HG02870 (cell line): ENCODE results near the gene UTS2R.
"Not testable (repeated sequence)": the region's sequence is repeated elsewhere in the genome, so short reads cannot be mapped to it uniquely, and the experiment has no call there.

Experiments
- ATAC-seq: cut with Tn5 transposase; IDR thresholded peaks from one replicate; pipeline ENCODE4 v1.9.1; 2021; ENCODE audit warnings: mild to moderate bottlenecking, moderate library complexity; ENCODE audit not compliant: unreplicated experiment

UTS2R gene

DNA sequence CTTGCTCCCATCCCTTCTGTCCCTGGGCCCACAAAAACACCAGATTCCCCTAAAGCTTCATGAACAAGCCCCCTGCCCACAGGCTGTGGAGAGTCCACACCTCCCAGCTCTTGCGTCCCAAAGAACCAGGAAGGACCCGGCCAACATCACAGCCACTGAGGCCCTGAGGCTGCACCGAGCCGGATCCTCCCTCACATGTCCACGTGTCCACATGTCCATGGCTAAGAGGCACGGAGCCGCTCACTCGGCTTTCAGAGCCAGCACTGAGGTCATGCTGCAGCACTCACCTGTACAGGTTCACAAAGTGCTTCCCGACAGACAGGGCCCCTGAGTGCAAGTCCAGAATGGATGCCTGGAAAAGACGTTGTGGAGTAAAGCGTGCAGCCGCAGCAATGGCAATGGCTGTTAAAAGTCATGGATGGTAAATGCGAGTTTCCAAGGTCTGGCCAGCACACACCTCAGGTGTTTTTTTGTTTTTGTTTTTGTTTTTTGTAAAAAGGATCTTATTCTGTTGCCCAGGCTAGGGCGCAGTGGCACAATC, 34.6 kb downstream of the UTS2R start:
- no peak for ATAC-seq

GRCh38 chr17:82407255-82407654, 35.7 kb downstream of the UTS2R start:
- no peak for ATAC-seq

GRCh38 chr17:82408288-82408937, 36.8 kb downstream of the UTS2R start:
- ATAC-seq, result no peak

GRCh38 chr17:82408938-82409318, 37.4 kb downstream of the UTS2R start:
- no peak for ATAC-seq

DNA sequence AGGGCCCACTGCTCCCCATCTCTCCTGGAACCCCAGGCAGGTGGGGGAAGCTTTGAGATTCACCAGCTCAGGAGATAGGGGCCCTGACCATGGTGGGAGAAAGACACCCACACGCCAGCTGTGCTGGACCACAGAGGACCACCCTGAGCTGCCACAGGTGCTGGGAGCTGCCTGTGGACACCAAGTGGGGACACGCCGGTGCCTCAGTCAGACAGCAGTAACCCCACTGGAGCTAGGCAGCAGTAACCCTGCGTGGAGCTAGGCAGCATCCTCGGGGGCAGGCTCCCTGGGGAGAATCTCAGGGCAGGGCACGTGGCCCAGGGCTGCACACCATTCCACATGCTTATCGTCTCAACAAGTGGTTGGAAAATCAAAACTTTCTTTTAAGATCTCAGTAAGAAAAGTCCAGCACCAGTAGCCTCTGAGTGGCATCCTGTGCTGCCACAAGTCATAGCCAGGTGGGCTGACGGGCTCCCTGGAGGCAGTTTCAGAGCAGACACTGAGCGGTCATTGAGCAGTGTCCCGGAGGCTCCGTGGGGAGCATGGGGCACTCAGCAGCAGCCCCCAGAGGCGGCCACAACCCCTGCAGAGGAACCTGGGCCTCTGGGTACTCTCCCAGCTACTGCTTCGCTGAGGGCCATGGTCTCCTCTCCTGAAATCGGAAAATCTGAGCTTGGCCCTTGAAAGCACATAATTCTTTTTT, 38.6 kb downstream of the UTS2R start:
- no peak for ATAC-seq

DNA sequence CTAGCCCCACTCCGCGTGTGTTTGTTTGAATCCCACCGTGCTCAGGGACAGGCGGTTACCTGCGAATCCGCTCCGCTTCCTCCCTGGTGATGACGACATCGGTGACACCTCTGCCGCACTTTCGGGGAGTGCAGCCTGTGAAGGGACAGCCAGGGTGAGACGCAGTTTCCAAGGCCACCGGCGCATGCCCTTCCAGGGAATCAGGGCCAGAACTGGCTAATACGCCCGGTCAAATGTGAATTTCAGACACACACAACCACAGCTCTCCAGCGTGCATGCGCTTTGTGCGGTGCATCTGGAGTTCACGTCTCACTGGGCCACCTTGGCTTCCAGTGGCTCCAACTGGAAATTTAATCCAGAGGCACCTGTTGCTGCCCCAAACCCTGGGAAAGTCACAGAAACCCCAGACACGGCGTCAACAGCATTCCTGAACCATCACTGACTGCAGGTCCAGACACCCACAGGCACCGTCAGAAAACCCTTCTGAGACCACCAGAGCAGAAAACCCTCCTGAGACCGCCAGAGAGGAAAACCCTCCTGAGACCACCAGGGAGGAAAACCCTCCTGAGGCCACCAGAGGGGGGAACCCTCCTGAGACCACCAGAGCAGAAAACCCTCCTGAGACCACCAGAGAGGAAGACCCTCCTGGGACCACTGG, 40.0 kb downstream of the UTS2R start:
- ATAC-seq, result no peak

DNA sequence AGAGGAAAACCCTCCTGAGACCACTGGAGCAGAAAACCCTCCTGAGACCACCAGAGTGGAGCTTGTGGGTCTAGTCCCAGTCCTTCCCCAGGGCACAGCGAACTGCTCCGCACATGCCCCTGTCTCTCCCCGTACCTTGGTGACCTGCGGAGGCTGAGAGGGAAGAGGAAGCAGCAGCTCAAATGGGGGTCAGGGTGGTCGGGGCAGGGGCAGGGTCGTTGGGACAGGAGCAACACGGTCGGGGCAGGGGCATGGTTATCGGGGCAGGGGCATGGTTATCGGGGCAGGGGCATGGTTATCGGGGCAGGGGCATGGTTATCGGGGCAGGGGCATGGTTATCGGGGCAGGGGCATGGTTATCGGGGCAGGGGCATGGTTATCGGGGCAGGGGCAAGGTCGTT, 40.5 kb downstream of the UTS2R start:
- ATAC-seq, result not testable (repeated sequence)

DNA sequence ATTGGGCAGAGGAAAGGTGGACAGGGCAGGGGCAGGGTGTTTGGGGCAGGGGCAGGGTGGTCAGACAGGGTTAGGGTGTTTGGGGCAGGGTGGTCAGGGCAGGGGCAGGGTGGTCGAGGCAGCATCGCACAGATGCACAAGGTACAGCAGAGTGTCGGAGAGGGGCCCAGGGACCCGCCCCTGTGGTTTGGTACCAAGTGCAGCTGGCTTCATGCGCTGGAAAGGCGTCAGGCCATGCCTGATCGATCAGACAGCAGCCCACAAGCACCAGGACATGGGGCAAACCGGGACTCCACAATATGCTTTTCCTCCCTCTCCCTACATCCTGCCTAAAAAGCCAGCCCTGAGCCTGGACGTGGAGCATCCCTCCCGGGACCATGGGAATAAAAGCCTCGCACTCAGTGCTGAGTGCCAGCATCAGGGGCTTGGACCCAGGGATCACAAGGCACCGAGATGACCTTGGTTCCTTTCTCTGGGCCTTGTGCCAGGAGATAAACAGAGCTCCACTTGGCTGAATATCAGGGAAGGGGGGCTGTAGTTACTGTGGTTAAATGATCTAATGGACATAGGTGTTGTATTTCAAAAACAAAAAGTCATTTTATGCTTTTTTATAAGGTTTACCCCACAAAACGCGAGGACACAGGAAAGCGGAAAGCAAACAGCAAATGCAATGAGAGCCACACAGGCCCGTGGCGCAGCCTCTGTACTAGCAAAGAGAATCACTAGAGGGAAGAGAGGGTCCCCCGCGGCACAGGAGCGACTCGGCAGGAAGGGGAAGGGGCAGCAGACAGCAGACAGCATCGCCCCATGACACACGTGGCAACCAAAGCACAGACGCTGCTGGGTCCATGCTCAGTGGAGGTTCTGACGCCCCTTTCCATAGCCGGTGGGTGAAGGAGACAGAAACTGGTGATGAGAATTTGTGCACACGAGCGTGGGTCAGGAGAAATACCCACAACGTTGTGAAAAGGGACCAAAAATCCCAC, 41.3 kb downstream of the UTS2R start:
- ATAC-seq, result no peak

GRCh38 chr17:82414548-82415281, 43.1 kb downstream of the UTS2R start:
- no peak for ATAC-seq

DNA sequence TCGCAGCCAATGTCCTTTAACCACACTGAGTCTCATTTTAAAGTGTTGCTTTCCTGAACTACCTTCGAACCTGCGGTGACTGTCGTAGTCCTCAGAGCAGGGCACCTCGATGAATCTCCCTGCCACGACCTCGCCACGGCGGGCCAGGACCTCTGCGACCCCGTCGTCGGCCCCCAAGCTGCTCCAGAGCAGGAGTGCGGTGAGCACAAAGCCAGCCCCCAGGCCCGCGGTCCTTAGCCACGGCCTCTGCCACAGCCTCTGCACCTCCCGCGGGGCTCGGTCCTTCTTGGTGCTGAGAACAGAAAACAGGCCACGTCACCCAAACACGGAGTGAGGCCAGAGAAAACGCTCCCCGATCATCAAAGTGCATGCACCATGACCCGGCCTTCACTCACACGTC, 43.8 kb downstream of the UTS2R start:
- ATAC-seq, result no peak

DNA sequence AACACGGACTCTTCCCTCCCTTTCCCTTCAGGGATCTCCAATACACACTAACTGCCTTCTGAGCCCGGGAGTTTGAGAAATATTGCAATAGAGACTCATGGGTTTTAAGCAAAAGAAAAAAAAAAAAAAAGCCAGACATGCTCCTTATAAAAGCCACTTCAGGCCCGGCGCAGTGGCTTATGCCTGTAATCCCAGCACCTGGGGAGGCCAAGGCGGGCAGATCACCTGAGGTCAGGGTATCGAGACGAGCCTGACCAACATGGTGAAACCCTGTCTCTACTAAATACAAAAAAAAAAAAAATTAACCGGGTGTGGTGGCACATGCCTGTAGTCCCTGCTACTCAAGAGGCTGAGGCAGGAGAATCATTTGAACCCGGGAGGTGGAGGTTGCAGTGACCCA, 44.2 kb downstream of the UTS2R start:
- no peak for ATAC-seq

GRCh38 chr17:82416264-82416663, 44.7 kb downstream of the UTS2R start:
- no peak for ATAC-seq

GRCh38 chr17:82416771-82417170, 45.2 kb downstream of the UTS2R start:
- no peak for ATAC-seq

DNA sequence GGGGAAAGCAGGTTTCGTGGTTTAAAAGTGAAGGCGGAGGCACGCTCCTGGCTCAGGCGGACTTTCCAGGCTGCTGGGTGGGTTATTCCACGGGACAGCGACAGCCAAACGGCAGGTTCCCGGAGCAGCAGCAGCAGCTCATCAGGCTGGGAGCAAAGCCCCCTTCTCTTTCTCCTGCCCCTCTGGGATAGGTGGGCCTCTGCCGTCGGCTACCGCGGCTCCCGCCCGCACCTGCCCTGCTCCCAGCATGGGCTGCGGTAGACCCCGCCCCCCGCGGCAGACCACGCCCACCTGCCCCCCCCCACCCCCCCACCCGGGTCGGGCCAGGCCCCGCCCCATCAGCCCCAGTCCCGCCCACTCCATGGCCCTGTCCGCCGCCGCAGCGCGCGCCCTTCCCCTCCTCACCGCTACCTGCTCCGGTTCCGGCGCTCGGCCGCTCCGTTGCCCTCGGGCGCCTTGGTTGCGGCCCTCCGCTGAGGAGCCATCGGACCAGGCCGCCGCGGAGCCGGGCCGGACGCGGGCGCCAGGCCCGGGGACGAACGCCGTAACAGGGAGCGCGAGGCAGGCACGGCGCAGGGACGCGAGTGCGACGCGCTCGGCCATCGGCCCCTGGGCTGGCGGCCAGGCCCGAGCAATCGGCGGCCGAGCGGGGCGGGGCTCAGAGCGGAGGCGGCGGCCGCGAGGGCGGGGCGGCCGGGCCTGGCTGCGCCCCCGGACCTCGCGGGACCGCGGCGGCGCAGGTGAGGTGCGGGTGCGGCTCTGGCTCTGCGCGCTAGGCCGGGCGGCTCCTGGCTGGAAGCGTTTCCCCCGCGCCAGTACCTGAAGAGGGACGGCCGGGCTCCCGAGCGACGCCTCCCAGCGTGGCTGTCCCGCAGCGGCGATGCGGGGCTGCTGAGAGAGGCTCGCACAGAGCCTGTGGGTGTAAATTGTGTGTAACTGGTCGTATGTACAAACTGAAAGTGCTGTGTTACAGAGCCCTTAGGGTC, 46.7 kb downstream of the UTS2R start, which contains the start of the genes HEXD and OGFOD3:
TSS of gene HEXD (plus strand) at position 347 of the 986 bp plus-strand sequence. CDS start 1,453 bp downstream, outside the sequence.
TSS of gene OGFOD3 (minus strand) at position 586 of the 986 bp plus-strand sequence. CDS start at position 485, 101 bp downstream.
- ATAC-seq, result peak; percentile 87

- ATAC-seq, result no peak
Measured at GRCh38 chr17:82419540-82419939, 48.0 kb downstream of the UTS2R start.

DNA sequence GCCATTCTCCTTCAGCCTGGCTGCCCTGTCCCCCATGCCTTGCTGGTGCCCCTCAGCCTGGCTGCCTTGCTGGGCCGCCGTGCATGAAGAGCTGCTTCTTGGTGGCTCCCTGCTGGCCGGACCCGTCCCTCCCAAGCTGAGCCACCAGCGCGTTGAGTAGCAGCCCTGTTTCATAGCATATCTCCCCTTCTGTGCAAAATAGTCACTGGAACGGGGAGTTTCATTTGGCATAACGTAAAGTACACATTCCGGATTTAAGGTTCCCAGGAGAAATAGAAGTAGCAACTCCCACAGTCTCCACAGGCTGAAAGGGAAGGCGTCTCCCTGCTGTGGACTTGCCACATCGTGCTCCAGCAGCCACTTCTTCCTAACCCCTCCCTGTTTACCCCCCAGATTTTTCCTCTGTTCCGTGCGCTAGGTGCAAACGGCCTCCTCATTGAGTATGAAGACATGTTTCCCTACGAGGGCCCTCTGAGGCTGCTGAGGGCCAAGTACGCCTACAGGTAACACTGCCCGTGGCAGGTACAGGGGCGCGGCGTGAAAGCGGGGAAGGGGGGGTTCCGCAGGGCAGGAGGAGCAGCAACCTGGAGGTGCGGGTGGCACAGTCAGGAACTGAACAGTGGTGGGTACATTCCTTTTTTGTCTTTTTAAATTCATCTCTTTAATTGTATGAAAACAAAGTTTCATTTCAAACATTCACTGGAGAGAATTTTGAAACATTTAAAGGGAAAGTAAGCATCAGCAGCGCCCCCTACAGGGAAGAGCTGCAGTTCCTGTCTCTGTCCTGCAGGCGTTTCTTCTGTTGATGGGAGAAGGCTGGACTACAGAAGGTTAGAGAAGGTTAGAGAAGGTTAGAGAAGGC, 52.7 kb downstream of the UTS2R start:
- no peak for ATAC-seq

- no peak for ATAC-seq
Measured at GRCh38 chr17:82424863-82425159, 53.2 kb downstream of the UTS2R start.
